HG03135 (cell line): ENCODE results near the gene DNAAF6.
A peak's percentile ranks its signal among the peaks of the same experiment; 100 is the strongest.
"Not testable (repeated sequence)": the region's sequence is repeated elsewhere in the genome, so short reads cannot be mapped to it uniquely, and the experiment has no call there.

Source experiments
- ATAC-seq: cut with Tn5 transposase; IDR thresholded peaks from one replicate; pipeline ENCODE4 v1.9.1; 2021; ENCODE audit warnings: mild to moderate bottlenecking, moderate library complexity; ENCODE audit not compliant: unreplicated experiment

Gene DNAAF6

GRCh38 chrX:107205770-107206696, at the start of gene DNAAF6, which contains the start of gene NUP62CL:
TSS of gene DNAAF6 (plus strand) at chrX:107206611. CDS start at chrX:107212876, 6,265 bp downstream.
TSS of gene NUP62CL (minus strand) at chrX:107206433. CDS start at chrX:107175146, 31,287 bp downstream.
- ATAC-seq: peak; percentile 86

- not testable (repeated sequence) for ATAC-seq
These were observed 48.8 kb upstream of the DNAAF6 start for GRCh38 chrX:107157618-107158017.

GRCh38 chrX:107167163-107167921, 39.1 kb upstream of the DNAAF6 start:
- ATAC-seq: no peak

GRCh38 chrX:107168257-107168656, 38.2 kb upstream of the DNAAF6 start:
- ATAC-seq: no peak

- ATAC-seq: no peak
These were observed 37.7 kb upstream of the DNAAF6 start for GRCh38 chrX:107168712-107169111.

- ATAC-seq: no peak
These were observed 34.9 kb upstream of the DNAAF6 start for GRCh38 chrX:107171369-107172102.

GRCh38 chrX:107197319-107197718, 9.1 kb upstream of the DNAAF6 start:
- ATAC-seq: no peak

GRCh38 chrX:107198074-107198473, 8.3 kb upstream of the DNAAF6 start:
- ATAC-seq: not testable (repeated sequence)

GRCh38 chrX:107199491-107199890, 6.9 kb upstream of the DNAAF6 start:
- no peak for ATAC-seq

- no peak for ATAC-seq
These were observed 2.3 kb upstream of the DNAAF6 start for GRCh38 chrX:107204068-107204605.

GRCh38 chrX:107206697-107207065, 270 bp downstream of the DNAAF6 start:
- no peak for ATAC-seq

GRCh38 chrX:107207089-107207488, 678 bp downstream of the DNAAF6 start:
- no peak for ATAC-seq

- ATAC-seq: no peak
These were observed 1.5 kb downstream of the DNAAF6 start for GRCh38 chrX:107207943-107208342.

- ATAC-seq: no peak
These were observed 7.1 kb downstream of the DNAAF6 start for GRCh38 chrX:107213477-107213876.

GRCh38 chrX:107226757-107227156, 20.3 kb downstream of the DNAAF6 start:
- no peak for ATAC-seq

GRCh38 chrX:107227780-107228485, 21.5 kb downstream of the DNAAF6 start:
- ATAC-seq: no peak

GRCh38 chrX:107228486-107228819, 22.0 kb downstream of the DNAAF6 start:
- no peak for ATAC-seq

- no peak for ATAC-seq
These were observed 66.1 kb downstream of the DNAAF6 start for GRCh38 chrX:107272431-107272921.

- ATAC-seq: no peak
These were observed 67.4 kb downstream of the DNAAF6 start for GRCh38 chrX:107273795-107274194.

- ATAC-seq: no peak
These were observed 82.3 kb downstream of the DNAAF6 start for GRCh38 chrX:107288676-107289075.
